ENCODE data around the gene PRH2.

The PRH2 gene

DNA sequence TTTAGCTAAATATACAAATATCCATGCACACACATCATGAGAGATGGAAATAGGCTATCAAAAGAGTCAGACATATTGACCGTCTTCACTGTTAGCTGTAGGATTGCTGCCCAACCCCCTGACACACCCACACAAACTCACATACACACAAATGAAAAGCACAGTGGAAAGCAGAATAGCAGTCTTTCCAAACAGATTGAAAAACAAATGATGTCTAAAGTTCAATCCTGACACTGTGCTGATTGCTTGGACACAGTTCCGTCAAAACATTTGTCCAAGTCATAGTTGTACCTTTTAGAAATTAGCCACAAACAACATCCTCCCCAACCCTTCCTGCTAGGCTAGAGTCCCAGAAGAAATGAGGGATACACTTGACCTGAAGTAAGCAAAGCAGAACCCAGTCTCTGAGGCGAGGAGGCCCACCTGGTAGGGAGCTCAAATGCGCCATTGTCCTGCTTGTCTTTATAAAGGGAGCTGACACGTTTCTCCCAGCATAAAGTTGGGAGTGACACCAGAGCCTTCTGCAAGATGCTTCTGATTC is at the start of gene PRH2:
Gene PRH2, plus strand, starts transcription at position 491 of the 541 bp plus-strand sequence. Its CDS starts 38 bp downstream, at position 529.
- no peak for DNase-seq

DNA sequence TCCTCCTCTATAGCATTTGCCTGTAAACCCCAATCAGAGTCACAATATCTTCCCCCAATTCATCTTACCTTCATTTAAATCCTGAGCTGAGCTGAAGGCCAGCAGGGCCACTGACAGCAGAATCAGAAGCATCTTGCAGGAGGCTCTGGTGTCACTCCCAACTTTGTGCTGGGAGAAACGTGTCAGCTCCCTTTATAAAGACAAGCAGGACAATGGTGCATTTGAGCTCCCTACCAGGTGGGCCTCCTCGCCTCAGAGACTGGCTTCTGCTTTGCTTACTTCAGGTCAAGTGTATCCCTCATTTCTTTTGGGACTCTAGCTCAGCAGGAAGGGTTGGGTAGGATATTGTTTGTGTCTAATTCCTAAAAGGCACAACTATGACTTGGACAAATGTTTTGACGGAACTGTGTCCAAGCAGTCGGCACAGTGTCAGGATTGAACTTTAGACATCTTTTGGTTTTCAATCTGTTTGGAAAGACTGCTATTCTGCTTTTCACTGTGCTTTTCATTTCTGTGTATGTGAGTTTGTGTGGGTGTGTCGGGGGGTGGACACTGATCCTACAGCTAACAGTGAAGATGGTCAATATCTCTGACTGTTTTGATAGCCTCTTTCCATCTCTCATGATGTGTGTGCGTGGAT is 44.8 kb upstream of the PRH2 start, which contains the start of gene PRH1:
Gene PRH1, minus strand, starts transcription at position 170 of the 640 bp plus-strand sequence. Its CDS starts 38 bp downstream, at position 132.
- DNase-seq: no peak

GRCh38 chr12:10889226-10889625 is 39.8 kb upstream of the PRH2 start:
- no peak for DNase-seq

DNA sequence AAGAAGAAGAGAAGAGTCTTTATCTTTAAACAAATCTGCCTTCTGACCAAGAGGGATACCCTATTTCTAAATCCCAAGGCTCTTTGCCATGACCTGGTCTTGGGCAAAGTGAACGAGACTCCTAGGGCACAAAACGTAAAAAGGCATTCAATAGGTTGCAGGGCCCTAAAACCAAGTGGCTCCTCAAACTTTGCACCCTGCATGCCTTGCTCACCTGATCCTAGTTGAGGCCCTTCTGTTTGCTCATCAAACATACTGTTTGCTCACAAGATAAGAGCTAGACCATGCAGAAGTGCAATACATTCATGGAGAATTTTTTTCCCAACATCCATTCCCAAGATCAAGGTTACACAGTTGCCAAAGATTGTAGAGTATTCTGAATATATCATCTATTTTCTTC is 37.1 kb upstream of the PRH2 start:
- no peak for DNase-seq

DNA sequence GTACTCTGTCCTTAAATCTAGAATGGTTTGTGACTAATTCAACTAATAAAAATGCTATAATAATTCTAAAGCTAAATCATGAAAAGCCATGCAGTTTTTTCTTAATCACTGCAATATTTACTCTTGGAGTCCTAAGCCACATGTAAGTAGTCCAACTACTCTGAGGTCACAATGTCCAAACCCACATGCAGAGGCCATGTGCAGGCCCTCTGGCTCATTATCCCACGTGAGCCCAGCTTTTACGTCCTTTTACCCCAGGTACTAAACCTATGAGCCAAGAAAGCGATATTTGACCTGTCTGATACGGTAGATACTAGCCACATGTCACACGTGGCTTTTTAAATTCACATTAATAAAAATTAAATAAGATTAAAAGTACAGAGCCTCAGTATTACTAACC is 32.2 kb upstream of the PRH2 start:
- no peak for DNase-seq

- DNase-seq: no peak
Observed at GRCh38 chr12:10900530-10900929, 28.5 kb upstream of the PRH2 start.

DNA sequence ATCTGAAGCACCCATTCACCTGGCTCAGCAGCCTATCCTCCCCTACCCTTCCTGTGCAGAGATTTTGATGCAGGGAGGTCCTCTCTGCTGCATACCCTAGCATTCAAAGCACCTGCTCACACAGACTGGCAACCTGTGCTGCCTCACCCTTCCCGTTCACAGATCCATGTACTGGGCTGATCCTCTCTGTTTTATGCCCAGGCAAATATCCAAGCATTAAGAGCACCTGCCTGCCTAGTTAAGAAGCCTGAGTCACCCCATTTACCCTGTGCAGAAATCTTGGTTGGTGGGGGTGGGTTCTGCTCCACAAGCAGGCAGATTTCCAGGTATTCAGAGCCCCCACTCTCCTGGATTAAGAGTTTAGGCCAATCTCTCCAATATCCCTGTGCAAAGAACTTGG is 28.1 kb upstream of the PRH2 start:
- DNase-seq: no peak

- no peak for DNase-seq
Observed at GRCh38 chr12:10901427-10901826, 27.6 kb upstream of the PRH2 start.

DNA sequence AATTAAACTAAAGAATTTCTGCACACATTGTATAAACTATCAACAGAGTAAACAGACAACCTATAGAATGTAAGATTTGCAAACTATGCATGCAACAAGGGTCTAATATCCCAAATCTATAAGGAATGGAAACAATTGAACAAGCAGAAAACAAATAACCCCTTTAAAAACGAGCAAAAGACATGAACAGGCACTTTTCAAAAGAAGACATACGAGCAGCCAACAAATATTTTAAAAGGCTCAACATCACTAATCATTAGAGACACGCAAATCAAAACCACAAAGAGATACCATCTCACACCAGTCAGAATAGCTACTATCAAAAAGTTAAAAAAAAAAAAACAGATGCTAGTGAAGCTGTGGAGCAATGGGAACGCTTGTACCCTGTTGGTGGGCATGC is 24.4 kb upstream of the PRH2 start:
- DNase-seq: no peak

DNA sequence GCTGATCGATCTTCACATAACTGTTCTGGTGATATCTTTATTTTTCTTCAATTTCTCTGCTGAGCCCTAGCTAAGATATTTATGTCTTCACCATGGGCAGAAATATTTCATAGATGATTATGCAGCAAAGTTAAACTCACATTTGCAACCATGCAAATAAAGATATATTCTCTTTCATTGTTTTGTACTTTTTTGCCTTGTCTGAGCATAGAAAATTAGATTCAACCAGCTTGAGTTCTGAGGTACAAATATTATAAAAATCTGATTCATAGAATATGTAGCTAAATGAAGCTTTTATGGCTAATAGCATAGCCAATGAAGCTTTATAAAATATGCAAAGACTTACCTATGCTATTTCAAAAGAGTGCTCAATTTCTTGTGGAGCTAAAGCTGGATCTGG is 19.6 kb upstream of the PRH2 start, which contains the start of gene TAS2R13:
Gene TAS2R13, minus strand, starts transcription at position 101 of the 400 bp plus-strand sequence. CDS start 264 bp downstream, outside the sequence.
- no peak for DNase-seq

- DNase-seq: no peak
Observed at GRCh38 chr12:10910380-10910779, 18.7 kb upstream of the PRH2 start.

DNA sequence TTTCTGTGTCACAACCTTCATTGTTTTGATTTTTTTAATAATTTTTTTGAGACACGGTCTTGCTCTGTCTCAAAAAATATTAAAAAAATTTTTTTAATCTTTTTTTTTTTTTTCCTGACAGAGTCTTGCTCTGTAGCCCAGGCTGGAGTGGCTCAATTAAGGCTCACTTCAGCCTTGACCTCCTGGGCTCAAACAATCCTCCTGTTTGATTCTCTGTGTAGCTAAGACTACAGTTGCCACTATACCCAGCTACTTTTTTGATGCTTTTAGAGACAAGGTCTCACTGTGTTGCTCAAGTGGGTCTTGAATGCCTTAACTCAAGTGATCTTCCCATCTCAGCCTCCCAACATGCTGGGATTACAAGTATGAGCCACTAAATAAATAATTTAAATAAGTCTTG is 9.2 kb upstream of the PRH2 start:
- no peak for DNase-seq

DNA sequence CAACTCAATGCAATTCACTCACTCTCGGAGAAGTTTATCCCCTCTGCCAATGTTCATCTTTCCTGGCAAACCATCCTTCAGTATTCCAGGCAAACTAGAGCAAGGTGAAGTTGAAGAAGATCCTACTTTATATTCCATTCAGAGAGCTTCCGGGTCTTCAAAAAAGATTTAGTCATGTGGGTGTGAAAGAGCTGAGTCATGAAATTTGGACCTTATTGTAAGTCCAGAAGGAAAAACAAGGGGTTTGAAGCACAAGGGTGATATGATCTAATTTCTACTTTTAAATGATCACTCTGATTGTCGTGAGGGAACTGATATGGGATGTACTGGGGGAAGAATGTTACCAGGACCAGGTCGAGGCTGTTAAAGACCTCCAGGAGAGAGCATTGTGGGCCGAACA is 2.8 kb upstream of the PRH2 start:
- no peak for DNase-seq

- DNase-seq: no peak
Observed at GRCh38 chr12:10936506-10936905, 7.5 kb downstream of the PRH2 start.

DNA sequence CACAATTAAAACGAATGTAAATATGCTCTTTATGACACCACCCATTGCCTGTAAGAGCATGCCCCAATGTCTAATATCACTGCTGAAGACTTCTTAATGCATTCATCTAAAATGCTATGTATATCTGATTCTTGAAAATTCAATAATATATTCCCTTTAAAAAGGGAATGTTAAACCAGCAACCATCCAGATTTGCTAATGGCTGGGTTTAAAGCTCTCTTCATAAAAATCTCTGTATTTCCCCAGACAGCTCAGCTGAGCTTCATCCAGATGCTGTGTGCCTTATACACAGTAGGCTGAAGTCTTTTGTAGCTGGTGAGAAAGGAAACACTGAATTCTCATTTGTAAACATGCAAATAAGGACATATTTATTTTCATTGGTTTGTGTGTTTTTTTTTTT is 10.1 kb downstream of the PRH2 start, which contains the start of gene TAS2R14:
Gene TAS2R14, minus strand, starts transcription at position 101 of the 400 bp plus-strand sequence. Its CDS starts 56 bp downstream, at position 45.
- DNase-seq: no peak

GRCh38 chr12:10940389-10940788 is 11.4 kb downstream of the PRH2 start:
- no peak for DNase-seq

DNA sequence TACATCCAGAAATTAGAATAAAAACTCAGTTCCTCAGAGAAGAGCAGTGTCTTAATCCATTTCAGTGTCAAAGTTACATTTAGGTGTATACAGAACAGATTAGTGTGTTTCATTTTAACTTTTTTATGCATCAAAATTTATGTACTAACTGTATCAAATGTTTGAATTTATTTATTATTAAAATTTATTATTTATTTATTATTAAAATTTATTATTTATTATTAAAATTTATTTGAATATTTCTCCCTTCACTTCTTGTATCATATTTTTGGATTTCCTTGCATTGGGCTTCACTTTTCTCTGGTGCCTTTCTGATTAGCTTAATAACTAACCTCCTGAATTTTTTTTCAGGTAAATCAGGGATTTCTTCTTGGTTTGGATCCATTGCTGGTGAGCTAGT is 12.3 kb downstream of the PRH2 start:
- DNase-seq: no peak

DNA sequence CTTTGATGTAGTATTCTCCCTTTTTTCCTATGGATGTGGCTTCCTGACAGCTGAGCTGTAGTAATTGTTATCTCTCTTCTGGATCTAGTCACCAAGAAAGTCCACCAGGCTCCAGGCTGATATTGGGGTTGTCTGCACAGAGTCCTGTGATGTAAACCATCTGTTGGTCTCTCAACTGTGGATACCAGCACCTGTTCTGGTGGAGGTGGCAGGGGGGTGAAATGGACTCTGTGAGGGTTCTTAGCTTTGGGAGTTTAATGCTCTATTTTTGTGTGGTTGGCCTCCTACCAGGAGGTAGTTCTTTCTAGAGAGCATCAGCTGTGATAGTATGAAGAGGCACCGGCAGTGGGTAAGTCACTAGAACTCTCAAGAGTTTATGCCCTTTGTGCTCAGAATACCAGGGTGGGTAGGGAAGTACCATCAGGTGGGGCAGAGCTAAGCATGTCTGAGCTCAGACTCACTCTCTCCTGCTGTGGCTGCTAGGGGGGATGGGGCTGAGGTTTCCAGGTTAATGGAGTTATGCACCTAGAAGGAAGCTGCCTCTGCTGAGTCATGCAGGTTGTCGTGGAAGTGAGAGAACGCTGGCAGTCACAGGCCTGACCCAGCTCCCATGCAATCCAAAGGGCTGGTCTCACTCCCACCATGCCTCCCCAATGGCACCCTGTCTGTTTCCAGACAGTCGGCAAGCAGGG is 13.0 kb downstream of the PRH2 start:
- no peak for DNase-seq

GRCh38 chr12:10943167-10943566 is 14.1 kb downstream of the PRH2 start:
- no peak for DNase-seq

DNA sequence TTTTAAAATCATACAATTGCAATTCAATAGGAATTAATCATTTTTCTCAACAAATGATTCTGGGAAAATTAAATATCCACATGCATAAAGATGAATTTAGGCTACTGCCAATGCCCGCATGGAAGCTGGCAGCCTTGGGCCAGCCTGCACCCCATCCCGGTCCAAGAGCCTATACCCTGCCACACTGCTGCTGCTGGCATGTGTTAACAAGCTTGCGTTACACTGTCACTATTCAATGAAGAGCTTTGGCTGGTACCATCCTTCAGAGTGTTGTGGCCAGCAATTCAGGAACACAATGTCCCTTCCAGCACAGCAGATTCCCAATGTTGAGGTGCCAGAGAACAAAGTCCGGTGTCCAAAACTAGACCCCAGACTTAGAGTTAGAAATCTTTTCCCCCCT is 23.6 kb downstream of the PRH2 start:
- no peak for DNase-seq

DNA sequence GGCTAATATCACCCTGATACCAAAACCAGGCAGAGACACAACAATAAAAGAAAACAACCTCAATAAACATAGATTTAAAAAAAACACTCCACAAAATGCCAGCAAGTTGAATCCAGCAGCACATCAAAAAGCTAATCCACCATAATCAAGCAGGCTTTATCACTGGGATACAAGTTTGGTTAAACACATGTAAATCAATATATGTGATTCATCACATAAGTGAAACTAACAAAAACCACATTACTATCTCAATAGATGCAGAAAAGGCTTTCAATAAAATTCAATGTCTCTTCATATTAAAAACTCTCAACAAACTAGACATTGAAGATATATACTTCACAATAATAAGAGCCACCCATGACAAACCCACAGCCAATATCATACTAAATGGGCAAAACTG is 27.0 kb downstream of the PRH2 start:
- DNase-seq: no peak

DNA sequence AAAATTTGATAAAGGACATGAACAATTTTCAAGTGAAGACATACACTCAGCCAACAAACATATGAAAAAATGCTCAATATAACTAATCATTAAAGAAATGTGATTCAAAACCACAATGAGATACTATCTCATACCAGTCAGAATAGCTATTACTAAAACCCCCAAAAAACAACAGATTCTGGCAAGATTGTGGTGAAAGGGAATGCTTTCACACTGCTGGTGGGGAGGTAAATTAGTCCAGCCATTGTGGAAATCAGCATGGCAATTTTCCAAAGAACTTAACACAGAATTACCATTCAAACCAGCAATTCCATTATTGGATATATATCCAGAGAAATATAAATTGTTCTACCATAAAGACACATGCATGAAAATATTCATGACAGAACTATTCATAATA is 28.7 kb downstream of the PRH2 start:
- no peak for DNase-seq

DNA sequence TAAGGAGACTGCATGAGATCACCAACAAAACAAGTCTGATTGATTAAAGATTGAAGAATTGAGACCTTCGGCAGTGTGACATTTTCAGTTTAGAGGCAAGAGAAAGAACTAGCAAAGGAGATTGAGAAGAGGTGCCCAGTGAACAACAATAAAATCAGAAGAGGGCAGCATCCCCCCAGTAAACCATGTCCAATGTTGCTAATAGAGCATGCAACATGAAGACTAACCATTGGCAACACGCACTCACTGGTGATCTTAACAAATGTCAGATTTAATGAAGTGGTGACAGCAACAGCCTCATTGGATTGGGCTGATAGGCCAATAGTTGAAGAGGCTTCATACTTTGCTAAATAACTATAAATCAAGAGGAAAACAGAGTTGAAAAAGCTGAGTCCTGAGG is 30.8 kb downstream of the PRH2 start:
- DNase-seq: no peak

- DNase-seq: no peak
Observed at GRCh38 chr12:10960211-10960610, 31.2 kb downstream of the PRH2 start.
